ENCODE data around the gene TRIM61. TPM values are rescaled to one million over a fixed set of nuclear protein-coding genes. Genes with fewer than 3 reads are reported as not detected.
A peak's percentile ranks its signal among the peaks of the same experiment; 100 is the strongest.

Gene TRIM61
- polyA plus RNA-seq, 1 donor (not counting 4 experiments of a cell fraction or from before 2014, with no cell fraction given), result 0.45 TPM

GRCh38 chr4:164945146-164945545, 32.3 kb downstream of the TRIM61 start:
- Histone ChIP-seq H3K27me3 (ENCODE audit: control insufficient read depth, extremely low read depth, insufficient read depth, low read length) (peaks cover 3% of the 10 kb centered on the region), H3K4me2 (ENCODE audit: control insufficient read depth, extremely low read depth, insufficient read depth, low read depth, low read length) (no peak overlapping the region), H3K9me3 (ENCODE audit: control insufficient read depth, low read depth, low read length) (no peaks in the 10 kb centered on the region), H3K4me3 (ENCODE audit: control insufficient read depth in 2 of 3, extremely low read depth in 1 of 3, insufficient read depth in 2 of 3, low read depth in 1 of 3, low read length in 3 of 3) (no peak overlapping the region), H3K27ac (ENCODE audit: control insufficient read depth, insufficient read depth, low read length) (no peak overlapping the region), H2AFZ (ENCODE audit: control insufficient read depth, low read length) (no peak overlapping the region), H3K4me1 (ENCODE audit: control insufficient read depth, extremely low read depth, insufficient read depth, low read length) (peaks cover 3% of the 10 kb centered on the region), H4K20me1 (ENCODE audit: control insufficient read depth, extremely low read depth, insufficient read depth, low read length) (no peaks in the 10 kb centered on the region), H3K36me3 (ENCODE audit: control insufficient read depth in 2 of 2, extremely low read depth in 1 of 2, insufficient read depth in 2 of 2, low read length in 2 of 2) (no peaks in the 10 kb centered on the region), H3K9me1 (ENCODE audit: control insufficient read depth, extremely low read depth, insufficient read depth, low read length) (no peaks in the 10 kb centered on the region), H3K9ac (ENCODE audit: control insufficient read depth, extremely low read depth, insufficient read depth, low read length) (no peak overlapping the region), H3K79me2 (ENCODE audit: control insufficient read depth, insufficient read depth, low read length) (no peaks in the 10 kb centered on the region)
- DNase-seq (ENCODE audit: low read depth, low spot score), result no peak
- no peak for FAIRE-seq
- no peak for TF ChIP-seq EZH2 (IDR thresholded peaks at IDR 0.05; ENCODE audit: low read length)
- TF ChIP-seq CTCF (optimal IDR thresholded peaks at IDR 0.05 in 1 of 3, IDR thresholded peaks at IDR 0.05 in 1 of 3, conservative IDR thresholded peaks at IDR 0.05 in 1 of 3; ENCODE audit: extremely low read depth in 1 of 3, insufficient read depth in 2 of 3, low read length in 3 of 3), result no peak
- dilution Hi-C loops (cut with MboI; ENCODE audit: extremely low pct_ligation_motif_present, low sequenced_read_pairs), result no loop called here

- no peak for FAIRE-seq
- dilution Hi-C loops (cut with MboI; ENCODE audit: extremely low pct_ligation_motif_present, low sequenced_read_pairs), result no loop called here
These were observed 34.3 kb downstream of the TRIM61 start for GRCh38 chr4:164943192-164943591.

More at GRCh38 chr4:164943192-164943591, 34.3 kb downstream of the TRIM61 start:
- Histone ChIP-seq H2AFZ (ENCODE audit: control insufficient read depth, low read length) (peak overlapping the region; percentile 39), H3K27me3 (ENCODE audit: control insufficient read depth, extremely low read depth, insufficient read depth, low read length) (peaks cover 3% of the 10 kb centered on the region), H3K9ac (ENCODE audit: control insufficient read depth, extremely low read depth, insufficient read depth, low read length) (no peak overlapping the region), H3K79me2 (ENCODE audit: control insufficient read depth, insufficient read depth, low read length) (no peaks in the 10 kb centered on the region), H3K9me3 (ENCODE audit: control insufficient read depth, low read depth, low read length) (no peaks in the 10 kb centered on the region), H3K27ac (ENCODE audit: control insufficient read depth, insufficient read depth, low read length) (no peak overlapping the region), H3K4me1 (ENCODE audit: control insufficient read depth, extremely low read depth, insufficient read depth, low read length) (peaks cover 3% of the 10 kb centered on the region), H3K4me2 (ENCODE audit: control insufficient read depth, extremely low read depth, insufficient read depth, low read depth, low read length) (no peak overlapping the region), H3K9me1 (ENCODE audit: control insufficient read depth, extremely low read depth, insufficient read depth, low read length) (no peaks in the 10 kb centered on the region), H3K36me3 (ENCODE audit: control insufficient read depth in 2 of 2, extremely low read depth in 1 of 2, insufficient read depth in 2 of 2, low read length in 2 of 2) (no peaks in the 10 kb centered on the region), H4K20me1 (ENCODE audit: control insufficient read depth, extremely low read depth, insufficient read depth, low read length) (no peaks in the 10 kb centered on the region), H3K4me3 (ENCODE audit: control insufficient read depth in 2 of 3, extremely low read depth in 1 of 3, insufficient read depth in 2 of 3, low read depth in 1 of 3, low read length in 3 of 3) (no peak overlapping the region)
- DNase-seq (ENCODE audit: low read depth, low spot score), result no peak
- TF ChIP-seq EZH2 (IDR thresholded peaks at IDR 0.05; ENCODE audit: low read length) (no peak), CTCF (optimal IDR thresholded peaks at IDR 0.05 in 1 of 3, IDR thresholded peaks at IDR 0.05 in 1 of 3, conservative IDR thresholded peaks at IDR 0.05 in 1 of 3; ENCODE audit: extremely low read depth in 1 of 3, insufficient read depth in 2 of 3, low read length in 3 of 3) (no peak)

Measured in keratinocyte (primary cell).